ENCODE results near the gene TRIM24.

TRIM24 gene

GRCh38 chr7:138542183-138542582 is 82.1 kb downstream of the TRIM24 start:
- DNase-seq: no peak

DNA sequence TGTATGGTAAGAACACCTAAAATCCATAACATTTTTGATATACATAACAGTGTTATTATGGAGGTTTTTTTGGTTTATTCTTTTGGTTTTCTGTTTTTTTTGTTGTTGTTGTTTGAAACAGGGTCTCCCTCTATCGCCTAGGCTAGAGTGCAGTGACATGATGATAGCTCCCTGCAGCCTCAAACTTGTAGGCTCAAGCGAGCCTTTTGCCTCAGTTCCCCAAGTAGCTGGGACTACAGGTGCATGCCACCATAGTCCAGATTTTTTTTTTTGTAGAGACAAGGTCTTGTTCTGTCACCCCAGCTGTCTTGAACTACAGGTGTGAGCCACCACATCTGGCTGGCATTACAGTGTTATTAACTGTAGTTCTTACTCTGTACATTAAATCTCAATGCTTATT is 83.7 kb downstream of the TRIM24 start:
- no peak for DNase-seq

DNA sequence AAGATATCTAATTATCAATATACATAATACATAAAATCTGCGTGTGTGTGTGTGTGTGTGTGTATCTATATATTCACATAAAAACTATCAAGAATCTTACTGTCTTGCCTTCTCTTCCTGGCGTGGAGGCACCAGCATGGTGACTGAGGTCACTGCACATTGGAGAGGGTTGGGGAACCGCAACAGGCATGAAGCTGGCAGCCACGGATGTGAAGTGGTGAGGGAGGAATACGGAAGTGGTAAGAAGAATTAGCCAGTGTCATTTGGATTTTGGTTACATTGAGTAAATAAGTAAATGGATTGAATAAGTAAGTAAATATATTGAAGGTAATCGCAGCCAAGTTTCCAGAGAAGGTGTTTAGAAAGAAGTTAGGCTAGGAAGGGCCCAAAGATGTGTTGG is 85.1 kb downstream of the TRIM24 start:
- DNase-seq: no peak

DNA sequence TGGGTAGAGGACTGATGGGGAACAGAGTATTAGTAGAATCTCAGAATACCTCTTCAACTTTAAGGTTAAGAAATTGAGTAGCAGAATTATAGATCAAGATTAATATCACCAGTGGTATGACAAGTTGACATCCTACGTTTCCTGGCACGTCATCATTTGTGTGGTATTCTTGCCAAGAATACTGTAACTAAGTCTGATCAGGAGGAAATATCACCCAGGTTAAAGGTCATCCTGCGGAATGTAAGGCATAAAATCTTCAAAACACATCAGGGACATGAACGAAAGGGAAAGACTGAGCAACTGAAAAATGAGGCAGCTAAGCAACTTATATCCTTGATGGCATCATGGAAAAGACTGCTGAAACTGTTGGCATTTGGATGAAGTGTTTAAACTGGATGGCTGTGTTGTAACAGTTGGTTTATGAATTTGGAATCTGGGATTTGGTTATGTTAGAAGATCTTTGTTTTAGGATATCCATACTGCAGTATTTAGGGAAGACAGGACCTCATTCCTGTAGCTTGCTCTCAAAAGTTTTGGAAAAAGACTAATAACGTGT is 86.1 kb downstream of the TRIM24 start:
- no peak for DNase-seq

GRCh38 chr7:138546829-138547228 is 86.8 kb downstream of the TRIM24 start:
- no peak for DNase-seq

DNA sequence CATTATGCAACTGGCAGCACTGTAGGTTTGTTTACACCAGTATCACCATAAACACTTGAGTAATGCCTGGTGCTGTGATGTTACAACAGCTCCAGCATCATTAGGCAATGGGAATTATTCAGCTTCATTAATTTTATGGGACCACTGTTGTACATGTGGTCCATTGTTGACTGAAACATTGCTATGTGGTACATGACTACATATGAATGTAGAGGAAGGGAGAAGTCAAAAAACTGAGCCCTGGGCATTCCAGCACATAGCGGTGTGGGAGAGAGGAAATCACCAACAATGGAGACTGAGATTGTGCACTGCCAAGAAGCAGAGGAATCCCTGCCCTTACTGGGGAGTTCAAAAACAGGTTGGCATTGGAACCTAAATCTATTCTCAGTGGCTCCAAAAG is 89.0 kb downstream of the TRIM24 start:
- no peak for DNase-seq

DNA sequence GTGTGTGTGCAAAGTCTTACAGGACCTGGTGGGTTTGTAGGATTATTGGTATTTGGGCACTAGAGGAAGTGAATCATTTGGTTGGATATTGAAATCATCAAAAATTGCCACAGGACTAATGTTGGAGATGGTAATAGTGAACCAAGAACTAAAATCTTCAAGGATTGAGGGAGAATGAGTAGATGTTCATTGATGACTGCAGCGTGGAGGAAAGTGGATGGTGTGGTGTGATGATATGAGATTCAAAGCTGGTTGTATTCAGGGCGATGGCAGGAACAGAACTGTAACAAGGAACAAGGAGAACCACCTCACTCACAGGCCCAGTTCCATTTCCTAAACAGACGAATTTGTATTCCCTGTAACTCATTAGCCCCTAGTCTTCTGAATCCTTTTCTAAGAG is 90.3 kb downstream of the TRIM24 start:
- DNase-seq: no peak

- DNase-seq: no peak
These were observed 91.0 kb downstream of the TRIM24 start for GRCh38 chr7:138551102-138551501.

GRCh38 chr7:138553805-138554204 is 93.7 kb downstream of the TRIM24 start:
- no peak for DNase-seq

DNA sequence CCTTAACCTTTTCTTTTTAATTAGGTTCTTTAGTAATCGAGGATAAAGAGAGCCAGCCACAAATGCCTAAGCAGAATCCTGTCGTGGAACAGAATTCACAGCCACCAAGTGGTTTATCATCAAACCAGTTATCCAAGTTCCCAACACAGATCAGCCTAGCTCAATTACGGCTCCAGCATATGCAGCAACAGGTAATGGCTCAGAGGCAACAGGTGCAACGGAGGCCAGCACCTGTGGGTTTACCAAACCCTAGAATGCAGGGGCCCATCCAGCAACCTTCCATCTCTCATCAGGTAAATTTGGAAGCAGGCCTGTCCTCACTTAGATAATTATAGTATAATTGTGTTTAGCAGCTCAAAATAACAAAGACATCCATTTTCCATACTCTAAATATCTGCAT is 94.6 kb downstream of the TRIM24 start:
- no peak for DNase-seq

DNA sequence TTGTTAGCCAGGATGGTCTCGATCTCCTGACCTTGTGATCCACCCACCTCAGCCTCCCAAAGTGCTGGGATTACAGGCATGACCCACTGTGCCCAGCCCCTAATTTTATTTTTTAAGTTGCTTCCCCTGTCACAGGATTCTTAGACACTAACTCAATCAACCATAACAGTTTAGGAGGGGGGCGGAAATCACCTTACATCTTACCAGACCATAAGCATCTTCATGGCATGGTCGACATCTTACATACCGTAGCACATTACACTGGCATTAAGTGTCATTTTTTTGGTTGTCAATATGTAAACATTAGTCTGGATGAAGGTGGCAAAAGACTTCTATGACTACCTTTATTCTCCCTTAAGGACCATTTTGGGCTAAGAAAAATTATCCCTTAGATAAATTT is 95.6 kb downstream of the TRIM24 start:
- no peak for DNase-seq

GRCh38 chr7:138556771-138557484 is 96.9 kb downstream of the TRIM24 start:
- DNase-seq: no peak

DNA sequence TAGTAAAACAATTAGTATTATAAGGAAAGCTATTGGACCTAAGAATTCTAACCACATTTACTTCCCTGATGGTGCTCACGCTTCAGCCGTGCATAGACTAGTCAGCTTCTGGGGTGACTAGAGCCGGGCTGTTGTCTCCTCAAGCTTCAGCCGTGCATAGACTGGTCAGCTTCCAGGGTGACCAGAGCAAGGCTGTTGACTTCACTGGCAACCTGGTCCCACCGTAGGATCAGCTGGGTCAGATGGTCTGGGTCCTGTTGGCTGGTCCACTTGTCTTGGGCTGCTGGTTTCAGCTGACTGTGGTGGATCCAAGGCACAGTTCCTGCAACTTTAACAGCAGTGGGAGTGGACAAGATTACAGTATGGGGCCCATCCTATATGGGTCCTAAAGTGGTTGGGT is 99.4 kb downstream of the TRIM24 start:
- no peak for DNase-seq

DNA sequence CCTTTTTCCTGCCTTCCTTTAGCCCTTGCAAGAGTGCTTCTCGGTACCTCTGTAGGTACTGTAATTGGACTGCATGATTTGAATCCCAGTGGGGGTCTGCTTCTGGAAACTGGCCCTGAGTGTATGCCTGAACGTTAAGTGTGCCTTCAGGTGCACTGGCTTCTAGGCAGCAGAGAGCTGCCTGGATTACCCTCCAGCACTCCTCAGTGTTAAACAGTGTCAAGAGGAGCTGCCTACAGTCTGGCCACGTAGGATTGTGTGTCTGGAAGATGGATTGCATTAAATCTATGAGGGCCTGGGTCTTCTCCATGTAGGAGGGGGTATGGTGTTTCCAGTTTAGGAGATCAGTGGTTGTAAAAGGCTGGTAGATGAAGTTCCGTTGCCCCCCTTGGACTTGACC is 103.7 kb downstream of the TRIM24 start:
- no peak for DNase-seq

GRCh38 chr7:138564365-138564764 is 104.3 kb downstream of the TRIM24 start:
- DNase-seq: no peak

DNA sequence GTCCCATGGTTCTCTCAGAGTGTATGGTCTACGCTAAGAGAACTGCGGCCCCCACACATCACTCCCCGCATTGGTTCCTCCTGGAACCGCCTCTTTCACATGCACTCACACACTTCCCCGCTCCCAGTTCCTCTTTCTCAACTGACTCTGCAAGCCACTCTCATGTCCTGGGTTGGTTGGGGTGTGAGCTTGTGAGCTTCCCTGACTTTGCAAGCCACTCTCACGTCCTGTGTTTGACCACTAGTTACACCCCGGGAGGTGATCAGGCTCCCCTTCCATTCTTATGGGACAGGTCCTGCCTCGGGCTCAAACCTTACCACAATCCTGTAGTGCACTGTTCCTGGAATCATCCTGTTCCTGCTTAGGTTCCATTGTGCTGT is 105.0 kb downstream of the TRIM24 start:
- no peak for DNase-seq

DNA sequence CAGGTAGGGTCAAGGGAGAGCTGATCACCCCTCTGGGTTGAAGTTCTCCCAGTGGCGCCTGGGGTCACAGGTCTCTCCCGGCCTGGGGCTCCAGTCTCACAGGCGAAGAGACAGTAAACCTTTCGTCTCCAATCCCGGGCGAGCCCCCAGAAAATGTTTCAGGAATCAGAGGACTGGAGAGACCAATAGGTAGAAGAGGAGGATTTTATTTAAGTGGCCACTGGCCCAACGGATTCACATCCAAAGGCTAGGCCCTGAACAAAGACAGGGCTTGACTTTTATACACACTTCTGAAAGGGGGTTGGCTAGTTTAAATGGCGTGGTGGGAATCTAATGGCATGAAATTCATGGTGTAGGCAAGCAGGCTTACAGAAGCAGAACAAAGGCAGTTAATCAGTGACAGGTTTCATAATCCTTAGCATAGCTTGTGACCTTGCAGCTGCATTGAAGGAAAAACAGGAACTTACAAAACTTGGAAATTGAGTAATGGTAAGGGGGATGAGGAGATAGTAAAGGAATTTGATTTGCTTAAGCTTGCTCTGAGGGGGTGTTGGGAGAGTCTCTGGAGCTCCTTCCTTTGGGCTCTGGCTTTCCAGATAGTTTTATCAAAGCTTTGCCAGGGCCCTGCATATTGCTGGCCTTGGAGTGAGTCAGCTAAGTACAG is 105.5 kb downstream of the TRIM24 start:
- DNase-seq: peak; percentile 17

DNA sequence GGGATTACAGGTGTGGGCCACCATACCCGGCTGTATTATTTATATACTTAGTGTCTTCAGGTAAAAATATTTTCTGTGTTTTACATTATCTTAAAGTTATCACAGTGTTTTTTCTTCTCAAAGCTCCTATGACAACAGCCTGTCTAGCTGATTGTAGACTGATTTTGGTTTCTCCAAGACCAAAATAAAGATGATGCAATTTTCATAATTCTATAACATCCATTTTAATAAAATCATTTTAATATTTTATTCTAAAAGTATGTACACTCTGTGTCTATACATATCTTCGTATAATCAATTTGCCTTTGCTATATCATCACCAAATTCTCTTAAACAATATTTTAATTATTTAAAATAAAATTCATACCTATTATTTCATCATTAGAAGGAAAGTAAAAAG is 108.6 kb downstream of the TRIM24 start:
- no peak for DNase-seq

DNA sequence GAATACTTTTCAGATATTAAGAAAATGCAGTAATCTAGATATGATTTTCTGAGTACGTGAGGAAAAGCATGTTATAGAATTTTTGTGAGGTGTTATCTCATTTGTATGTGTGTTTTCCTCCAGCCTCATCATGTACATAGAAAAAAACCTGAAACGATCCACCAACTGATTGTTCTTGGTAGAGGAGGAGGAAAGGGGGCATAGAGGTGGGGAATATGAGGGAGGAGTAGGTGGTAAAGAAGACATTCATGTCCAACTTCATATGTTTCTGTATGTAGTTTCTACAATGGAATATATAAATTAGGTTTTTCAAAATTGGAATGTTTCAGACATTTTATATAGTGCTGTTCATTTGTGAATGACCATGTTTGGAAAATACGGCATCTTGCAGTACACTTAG is 109.4 kb downstream of the TRIM24 start:
- DNase-seq: no peak

DNA sequence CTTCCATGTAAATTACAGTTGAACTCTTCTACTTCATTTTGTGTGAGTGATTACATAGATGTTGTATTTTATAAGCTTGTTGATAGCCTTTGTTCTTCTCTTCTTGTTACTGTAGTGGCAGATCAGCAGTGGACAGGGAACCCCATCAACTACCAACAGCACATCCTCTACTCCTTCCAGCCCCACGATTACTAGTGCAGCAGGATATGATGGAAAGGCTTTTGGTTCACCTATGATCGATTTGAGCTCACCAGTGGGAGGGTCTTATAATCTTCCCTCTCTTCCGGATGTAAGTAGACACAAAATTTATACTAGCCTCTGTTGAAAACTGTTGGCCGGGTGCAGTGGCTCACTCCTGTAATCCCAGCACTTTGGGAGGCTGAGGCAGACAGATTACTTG is 110.7 kb downstream of the TRIM24 start:
- DNase-seq: no peak

- no peak for DNase-seq
These were observed 113.7 kb downstream of the TRIM24 start for GRCh38 chr7:138573741-138574140.

GRCh38 chr7:138575897-138576428 is 115.9 kb downstream of the TRIM24 start:
- DNase-seq: no peak

DNA sequence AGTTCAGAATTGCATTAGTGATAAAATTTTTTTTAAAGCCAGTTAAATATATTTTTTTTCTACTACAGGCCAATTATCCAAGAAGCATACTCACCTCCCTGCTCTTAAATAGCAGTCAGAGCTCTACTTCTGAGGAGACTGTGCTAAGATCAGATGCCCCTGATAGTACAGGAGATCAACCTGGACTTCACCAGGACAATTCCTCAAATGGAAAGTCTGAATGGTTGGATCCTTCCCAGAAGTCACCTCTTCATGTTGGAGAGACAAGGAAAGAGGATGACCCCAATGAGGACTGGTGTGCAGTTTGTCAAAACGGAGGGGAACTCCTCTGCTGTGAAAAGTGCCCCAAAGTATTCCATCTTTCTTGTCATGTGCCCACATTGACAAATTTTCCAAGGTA is 119.1 kb downstream of the TRIM24 start:
- no peak for DNase-seq

DNA sequence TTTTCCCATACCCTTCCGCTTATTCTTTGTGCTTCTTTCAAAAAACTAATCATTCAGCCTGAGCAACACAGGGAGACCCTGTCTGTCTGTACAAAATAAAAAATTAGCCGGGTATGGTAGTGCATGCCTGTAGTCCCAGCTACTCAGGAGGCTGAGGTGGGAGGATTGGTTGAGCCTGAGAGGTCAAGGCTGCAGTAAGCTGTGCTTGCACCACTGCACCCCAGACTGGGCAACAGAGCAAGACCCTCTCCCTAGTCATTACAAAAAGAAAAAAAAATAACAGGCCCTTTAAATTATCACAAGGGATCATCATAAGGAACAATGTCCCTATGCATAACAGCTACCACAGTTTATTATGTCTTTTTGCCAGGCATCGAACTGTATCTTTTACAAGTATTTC is 119.6 kb downstream of the TRIM24 start:
- DNase-seq: no peak

Data from fibroblast of skin of right biceps (primary cell).